ENCODE measurements around the gene CHST11. TPM values are rescaled to one million over a fixed set of nuclear protein-coding genes. Genes with fewer than 3 reads are reported as not detected.
"Not testable (repeated sequence)": the region's sequence is repeated elsewhere in the genome, so short reads cannot be mapped to it uniquely, and the experiment has no call there.

Gene CHST11
- total RNA-seq, 1 donor from 2014 or later = 7.7 TPM

DNA sequence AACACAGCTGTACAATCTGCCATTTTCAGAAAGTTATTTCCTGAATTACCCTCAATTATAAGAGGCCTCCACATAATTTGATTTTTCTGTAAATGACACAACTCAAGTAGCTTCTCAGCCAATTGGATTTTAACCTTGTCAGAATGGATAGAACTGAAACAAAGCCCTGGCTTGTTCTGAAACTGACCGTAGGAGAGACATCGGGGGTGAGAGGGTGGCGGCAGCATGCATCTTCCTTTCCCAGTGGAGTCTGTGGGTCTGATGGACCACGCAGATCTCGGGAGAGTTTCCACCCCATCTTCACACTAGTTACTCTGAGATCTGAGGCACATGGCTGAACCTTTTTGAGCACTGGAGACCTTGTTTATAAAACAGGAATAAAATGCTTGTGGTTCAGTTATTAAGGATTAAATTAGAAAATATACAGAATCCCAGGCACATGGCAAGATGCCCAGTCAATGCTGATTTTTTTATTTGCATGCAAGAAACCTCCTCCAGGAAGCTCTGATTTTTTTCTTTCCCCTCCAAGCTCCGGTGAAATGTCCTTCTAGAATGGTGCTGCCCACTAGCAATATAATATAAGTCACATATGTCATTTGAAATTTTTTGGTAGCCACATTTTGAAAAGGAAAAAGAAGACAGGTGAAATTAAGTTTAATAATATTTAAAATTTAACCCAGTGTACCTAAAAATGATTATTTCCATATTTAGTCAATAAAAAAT, 153.9 kb downstream of the CHST11 start:
- Histone ChIP-seq H3K79me2 (ENCODE audit: low read depth) (no peaks in the 10 kb centered on the region), H3K4me1 (no peaks in the 10 kb centered on the region), H3K36me3 (no peaks in the 10 kb centered on the region), H3K9me3 (ENCODE audit: low read depth) (no peaks in the 10 kb centered on the region), H3F3A (ENCODE audit: low read depth) (no peaks in the 10 kb centered on the region), H2AFZ (replicated peaks) (no peak overlapping the region), H3K27ac (no peak overlapping the region), H4K20me1 (ENCODE audit: low read depth) (no peaks in the 10 kb centered on the region), H3K4me2 (no peak overlapping the region), H3K4me3 (no peak overlapping the region), H3K27me3 (no peaks in the 10 kb centered on the region), H3K9ac (no peak overlapping the region)
- Mint-ChIP-seq H3K27me3 (ENCODE audit: insufficient read depth, low read depth) (peaks cover 5% of the 10 kb centered on the region), H3K36me3 (peaks cover 4% of the 10 kb centered on the region), H3K4me3 (no peak overlapping the region), H3K4me1 (peaks cover 2% of the 10 kb centered on the region), H3K27ac (no peak overlapping the region), H3K9me3 (no peaks in the 10 kb centered on the region)
- DNase-seq (ENCODE audit: low spot score) = no peak
- TF ChIP-seq EZH2phosphoT487 (IDR thresholded peaks at IDR 0.05) (no peak), EZH2 (IDR thresholded peaks at IDR 0.05) (no peak)
- TF ChIP-seq, protein P1, sequence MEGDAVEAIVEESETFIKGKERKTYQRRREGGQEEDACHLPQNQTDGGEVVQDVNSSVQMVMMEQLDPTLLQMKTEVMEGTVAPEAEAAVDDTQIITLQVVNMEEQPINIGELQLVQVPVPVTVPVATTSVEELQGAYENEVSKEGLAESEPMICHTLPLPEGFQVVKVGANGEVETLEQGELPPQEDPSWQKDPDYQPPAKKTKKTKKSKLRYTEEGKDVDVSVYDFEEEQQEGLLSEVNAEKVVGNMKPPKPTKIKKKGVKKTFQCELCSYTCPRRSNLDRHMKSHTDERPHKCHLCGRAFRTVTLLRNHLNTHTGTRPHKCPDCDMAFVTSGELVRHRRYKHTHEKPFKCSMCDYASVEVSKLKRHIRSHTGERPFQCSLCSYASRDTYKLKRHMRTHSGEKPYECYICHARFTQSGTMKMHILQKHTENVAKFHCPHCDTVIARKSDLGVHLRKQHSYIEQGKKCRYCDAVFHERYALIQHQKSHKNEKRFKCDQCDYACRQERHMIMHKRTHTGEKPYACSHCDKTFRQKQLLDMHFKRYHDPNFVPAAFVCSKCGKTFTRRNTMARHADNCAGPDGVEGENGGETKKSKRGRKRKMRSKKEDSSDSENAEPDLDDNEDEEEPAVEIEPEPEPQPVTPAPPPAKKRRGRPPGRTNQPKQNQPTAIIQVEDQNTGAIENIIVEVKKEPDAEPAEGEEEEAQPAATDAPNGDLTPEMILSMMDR (IDR thresholded peaks at IDR 0.05) = no peak

DNA sequence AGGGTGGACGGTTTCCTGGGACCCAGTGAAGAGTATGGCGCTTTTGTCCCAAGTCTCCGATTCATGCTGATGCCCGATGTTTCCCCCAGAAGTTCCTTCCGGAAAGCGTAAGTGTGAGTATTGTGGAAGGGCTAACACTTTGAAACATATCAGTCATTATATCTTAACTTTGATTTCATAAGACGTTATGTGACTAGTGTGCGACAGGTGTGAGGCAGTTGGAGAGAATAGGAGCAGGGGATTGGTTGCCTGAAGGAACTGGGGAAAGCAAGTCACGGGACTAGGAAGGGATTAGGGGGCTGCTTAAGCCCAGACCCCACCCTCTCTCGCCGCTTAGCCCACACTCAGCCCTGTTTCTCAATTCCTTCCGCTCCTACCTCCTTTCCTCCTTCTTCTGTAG, 154.9 kb downstream of the CHST11 start:
- Histone ChIP-seq H3K9me3 (ENCODE audit: low read depth) (no peaks in the 10 kb centered on the region), H3K79me2 (ENCODE audit: low read depth) (no peaks in the 10 kb centered on the region), H3K4me2 (no peak overlapping the region), H3K27ac (no peak overlapping the region), H3K27me3 (no peaks in the 10 kb centered on the region), H3F3A (ENCODE audit: low read depth) (no peaks in the 10 kb centered on the region), H3K9ac (no peak overlapping the region), H2AFZ (replicated peaks) (no peak overlapping the region), H3K4me1 (no peaks in the 10 kb centered on the region), H4K20me1 (ENCODE audit: low read depth) (no peaks in the 10 kb centered on the region), H3K4me3 (no peak overlapping the region), H3K36me3 (no peaks in the 10 kb centered on the region)
- DNase-seq (ENCODE audit: low spot score) = no peak
- Mint-ChIP-seq H3K4me3 (no peak overlapping the region), H3K36me3 (peaks cover 6% of the 10 kb centered on the region), H3K27me3 (ENCODE audit: insufficient read depth, low read depth) (no peaks in the 10 kb centered on the region), H3K4me1 (no peaks in the 10 kb centered on the region), H3K27ac (no peak overlapping the region), H3K9me3 (no peaks in the 10 kb centered on the region)
- TF ChIP-seq EZH2phosphoT487 (IDR thresholded peaks at IDR 0.05) (no peak), EZH2 (IDR thresholded peaks at IDR 0.05) (no peak)
- TF ChIP-seq, protein P1 (IDR thresholded peaks at IDR 0.05) = no peak

DNA sequence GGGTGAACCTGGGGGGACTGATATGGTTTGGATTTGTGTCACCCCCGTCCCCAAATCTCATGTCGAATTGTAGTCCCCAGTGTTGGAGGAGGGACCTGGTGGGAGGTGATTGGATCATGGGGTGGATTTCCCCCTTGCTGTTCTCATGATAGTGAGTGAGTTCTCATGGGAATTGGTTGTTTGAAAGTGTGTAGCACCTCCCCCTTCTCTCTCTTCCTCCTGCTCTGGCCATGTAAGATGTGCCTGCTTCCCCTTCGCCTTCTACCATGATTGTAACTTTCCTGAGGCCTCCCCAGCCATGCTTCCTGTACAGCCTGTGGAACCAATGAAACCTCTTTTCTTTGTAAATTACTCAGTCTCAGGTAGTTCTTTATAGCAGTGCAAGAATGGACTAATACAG, 156.6 kb downstream of the CHST11 start:
- H3K4me3 Mint-ChIP-seq; H3K27ac ChIP-seq; H3K27ac Mint-ChIP-seq; H4K20me1 ChIP-seq (ENCODE audit: low read depth); H3K27me3 ChIP-seq; H3F3A ChIP-seq (ENCODE audit: low read depth); H2AFZ ChIP-seq (replicated peaks); H3K9me3 ChIP-seq (ENCODE audit: low read depth); H3K27me3 Mint-ChIP-seq (ENCODE audit: insufficient read depth, low read depth); H3K79me2 ChIP-seq (ENCODE audit: low read depth); DNase-seq (ENCODE audit: low spot score); H3K36me3 Mint-ChIP-seq; H3K9me3 Mint-ChIP-seq; H3K4me3 ChIP-seq; H3K9ac ChIP-seq; H3K4me1 Mint-ChIP-seq; H3K4me2 ChIP-seq; H3K36me3 ChIP-seq; H3K4me1 ChIP-seq: not testable (repeated sequence)

DNA sequence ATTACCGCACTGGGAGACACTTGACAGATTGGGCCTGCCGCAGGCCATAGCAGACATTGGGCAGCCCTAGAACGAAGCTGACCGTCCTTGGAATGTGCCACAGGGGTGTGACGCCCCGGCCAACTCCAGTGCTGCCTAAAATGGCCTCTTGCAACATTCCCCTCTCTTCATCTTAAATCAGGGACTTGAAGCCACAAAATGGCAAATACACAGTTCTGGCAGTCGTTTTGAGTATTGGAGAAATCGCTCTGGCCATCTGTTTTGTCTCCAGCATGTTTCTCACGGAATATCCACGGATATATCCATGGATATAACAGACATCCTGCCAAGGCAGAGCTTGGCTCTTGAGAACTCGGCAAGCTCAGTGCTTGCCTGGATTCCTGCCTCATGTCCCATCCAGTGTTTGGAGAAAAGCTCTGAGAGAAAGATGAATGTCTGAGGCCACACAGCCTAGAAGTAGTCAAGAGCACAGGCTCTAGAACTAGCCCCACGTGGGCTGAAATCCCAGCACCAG, 158.4 kb downstream of the CHST11 start:
- Mint-ChIP-seq H3K4me1 (peaks cover 1% of the 10 kb centered on the region), H3K27ac (no peak overlapping the region), H3K27me3 (ENCODE audit: insufficient read depth, low read depth) (no peaks in the 10 kb centered on the region), H3K9me3 (no peaks in the 10 kb centered on the region), H3K4me3 (no peak overlapping the region), H3K36me3 (peaks cover 5% of the 10 kb centered on the region)
- H3K27ac ChIP-seq = no peak overlapping the region
- no peak overlapping the region for H3K4me2 ChIP-seq
- H3F3A ChIP-seq (ENCODE audit: low read depth) = no peaks in the 10 kb centered on the region
- H3K4me3 ChIP-seq = no peak overlapping the region
- H3K36me3 ChIP-seq = no peaks in the 10 kb centered on the region
- no peaks in the 10 kb centered on the region for H3K27me3 ChIP-seq
- no peaks in the 10 kb centered on the region for H3K79me2 ChIP-seq (ENCODE audit: low read depth)
- H3K9me3 ChIP-seq (ENCODE audit: low read depth) = no peaks in the 10 kb centered on the region
- DNase-seq (ENCODE audit: low spot score) = no peak
- no peaks in the 10 kb centered on the region for H4K20me1 ChIP-seq (ENCODE audit: low read depth)
- H3K4me1 ChIP-seq = peaks cover 8% of the 10 kb centered on the region
- no peak overlapping the region for H3K9ac ChIP-seq
- TF ChIP-seq, protein P1 (IDR thresholded peaks at IDR 0.05) = no peak
- TF ChIP-seq EZH2 (IDR thresholded peaks at IDR 0.05) = no peak
- TF ChIP-seq EZH2phosphoT487 (IDR thresholded peaks at IDR 0.05) = no peak
- no peak overlapping the region for H2AFZ ChIP-seq (replicated peaks)

Measured in neural progenitor cell (in vitro differentiated cells).